ENCODE data around the gene GRK6. TPM values are rescaled to one million over a fixed set of nuclear protein-coding genes. Genes with fewer than 3 reads are reported as not detected.
A peak's percentile ranks its signal among the peaks of the same experiment; 100 is the strongest.

The GRK6 gene
- polyA plus RNA-seq, 1 experiment: 37.7 TPM

DNA sequence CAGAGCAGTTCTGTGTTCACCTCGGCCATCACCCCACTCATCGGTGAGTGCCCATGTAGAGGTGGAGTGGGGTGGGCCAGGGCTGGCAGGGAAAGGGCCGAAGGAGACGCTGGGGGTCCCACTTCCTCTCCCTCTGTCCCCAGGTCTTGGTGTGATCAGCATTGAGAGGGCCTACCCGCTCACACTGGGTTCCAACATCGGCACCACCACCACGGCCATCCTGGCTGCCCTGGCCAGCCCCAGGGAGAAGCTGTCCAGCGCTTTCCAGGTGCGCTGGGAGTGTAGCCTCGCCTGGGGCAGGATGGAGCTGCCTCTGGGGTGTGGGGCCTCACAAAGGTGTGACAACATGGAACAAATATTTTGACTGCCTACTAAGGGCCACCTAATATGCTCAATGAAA is 29.7 kb upstream of the GRK6 start:
- TF ChIP-seq, protein P1, sequence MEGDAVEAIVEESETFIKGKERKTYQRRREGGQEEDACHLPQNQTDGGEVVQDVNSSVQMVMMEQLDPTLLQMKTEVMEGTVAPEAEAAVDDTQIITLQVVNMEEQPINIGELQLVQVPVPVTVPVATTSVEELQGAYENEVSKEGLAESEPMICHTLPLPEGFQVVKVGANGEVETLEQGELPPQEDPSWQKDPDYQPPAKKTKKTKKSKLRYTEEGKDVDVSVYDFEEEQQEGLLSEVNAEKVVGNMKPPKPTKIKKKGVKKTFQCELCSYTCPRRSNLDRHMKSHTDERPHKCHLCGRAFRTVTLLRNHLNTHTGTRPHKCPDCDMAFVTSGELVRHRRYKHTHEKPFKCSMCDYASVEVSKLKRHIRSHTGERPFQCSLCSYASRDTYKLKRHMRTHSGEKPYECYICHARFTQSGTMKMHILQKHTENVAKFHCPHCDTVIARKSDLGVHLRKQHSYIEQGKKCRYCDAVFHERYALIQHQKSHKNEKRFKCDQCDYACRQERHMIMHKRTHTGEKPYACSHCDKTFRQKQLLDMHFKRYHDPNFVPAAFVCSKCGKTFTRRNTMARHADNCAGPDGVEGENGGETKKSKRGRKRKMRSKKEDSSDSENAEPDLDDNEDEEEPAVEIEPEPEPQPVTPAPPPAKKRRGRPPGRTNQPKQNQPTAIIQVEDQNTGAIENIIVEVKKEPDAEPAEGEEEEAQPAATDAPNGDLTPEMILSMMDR (IDR thresholded peaks at IDR 0.05; ENCODE audit: insufficient read depth, low read depth, low read length): no peak
- ChIA-PET CTCF (interaction anchor here (3.2 to 9.1 kb wide), 2 partner anchors 8 to 58 kb away, joined by 14 to 187 read pairs; partner anchors contain the start of genes F12 and PFN3), POLR2A (no interaction called here)
- no peak for DNase-seq (ENCODE audit: low read depth)
- Histone ChIP-seq H3K4me3 (ENCODE audit: low read depth, low read length) (no peak overlapping the region), H3K36me3 (ENCODE audit: control insufficient read depth, insufficient read depth, low read length) (no peaks in the 10 kb centered on the region), H3K27me3 (ENCODE audit: control insufficient read depth, insufficient read depth, low read length) (peaks cover 27% of the 10 kb centered on the region)

DNA sequence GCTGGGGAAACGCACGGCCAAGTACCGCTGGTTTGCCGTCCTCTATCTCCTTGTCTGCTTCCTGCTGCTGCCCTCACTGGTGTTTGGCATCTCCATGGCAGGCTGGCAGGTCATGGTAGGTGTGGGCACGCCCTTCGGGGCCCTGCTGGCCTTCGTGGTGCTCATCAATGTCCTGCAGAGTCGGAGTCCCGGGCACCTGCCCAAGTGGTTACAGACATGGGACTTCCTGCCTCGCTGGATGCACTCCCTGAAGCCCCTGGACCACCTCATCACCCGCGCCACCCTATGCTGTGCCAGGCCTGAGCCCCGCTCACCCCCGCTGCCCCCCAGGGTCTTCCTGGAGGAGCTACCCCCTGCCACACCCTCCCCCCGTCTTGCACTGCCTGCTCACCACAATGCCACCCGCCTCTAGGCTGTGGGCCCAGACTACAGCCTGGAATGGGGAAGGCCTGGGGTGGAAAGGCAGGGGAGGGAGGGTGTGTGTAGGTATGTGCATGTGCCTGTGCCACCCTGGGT is 28.5 kb upstream of the GRK6 start:
- TF ChIP-seq, protein P1 (IDR thresholded peaks at IDR 0.05; ENCODE audit: insufficient read depth, low read depth, low read length): no peak
- ChIA-PET POLR2A (no interaction called here), CTCF (interaction anchor here (0.6 to 3.2 kb wide), 5 partner anchors 8 to 499 kb away, joined by 3 to 14 read pairs (median 3); no protein-coding TSS in a partner anchor)
- H3K36me3 ChIP-seq (ENCODE audit: control insufficient read depth, insufficient read depth, low read length): no peaks in the 10 kb centered on the region
- no peak for DNase-seq (ENCODE audit: low read depth)
- H3K4me3 ChIP-seq (ENCODE audit: low read depth, low read length): no peak overlapping the region
- peaks cover 35% of the 10 kb centered on the region for H3K27me3 ChIP-seq (ENCODE audit: control insufficient read depth, insufficient read depth, low read length)

DNA sequence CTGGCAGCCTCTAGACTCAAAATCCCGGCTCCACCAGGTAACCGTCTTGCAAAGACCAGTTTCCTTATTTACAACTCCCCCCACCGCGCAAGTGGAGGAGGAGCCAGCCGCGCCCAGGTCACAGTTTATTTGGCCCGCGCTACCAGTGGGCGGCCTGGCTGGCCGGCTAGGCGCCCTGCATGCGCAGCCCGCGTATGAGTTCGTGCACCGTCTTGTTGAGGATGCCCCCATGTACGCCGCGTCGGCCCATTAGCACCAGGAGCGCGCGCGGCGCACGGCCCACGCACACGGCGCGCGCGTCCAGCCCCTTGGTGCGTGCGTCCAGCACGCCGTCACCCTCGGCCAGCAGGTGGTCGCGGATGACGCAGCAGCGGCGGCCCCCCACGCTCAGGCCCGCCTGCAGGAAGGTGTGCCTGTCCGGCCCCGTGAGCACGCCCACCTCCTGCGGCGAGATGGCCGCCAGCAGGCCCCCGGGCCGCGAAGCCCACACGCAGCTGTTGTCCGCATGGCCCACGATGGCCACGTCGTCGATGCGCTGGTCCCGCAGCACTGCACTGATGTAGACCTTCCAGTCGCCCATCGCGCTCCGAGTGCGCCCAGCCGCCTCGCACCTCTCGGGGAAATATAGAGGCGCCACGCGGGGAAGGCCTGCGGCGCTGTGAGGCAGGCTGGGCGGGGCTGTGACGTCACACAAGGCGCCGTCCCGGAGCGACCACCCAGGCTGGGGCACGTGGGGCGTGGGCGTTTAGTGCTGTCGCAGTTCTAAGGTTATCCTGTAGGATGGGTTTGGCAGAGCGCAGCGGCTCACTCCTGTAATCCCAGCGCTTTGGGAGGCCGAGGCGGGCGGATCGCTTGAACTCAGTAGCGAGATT is 26.2 kb upstream of the GRK6 start, which contains the start of gene PFN3:
Gene PFN3, minus strand, starts transcription at position 665 of the 872 bp plus-strand sequence. Its CDS starts 85 bp downstream, at position 580.
- TF ChIP-seq, protein P1 (IDR thresholded peaks at IDR 0.05; ENCODE audit: insufficient read depth, low read depth, low read length): no peak
- Histone ChIP-seq H3K36me3 (ENCODE audit: control insufficient read depth, insufficient read depth, low read length) (no peaks in the 10 kb centered on the region), H3K4me3 (ENCODE audit: low read depth, low read length) (no peak within 1 kb of the TSS), H3K27me3 (ENCODE audit: control insufficient read depth, insufficient read depth, low read length) (peaks cover 37% of the 10 kb centered on the region)
- no peak for DNase-seq (ENCODE audit: low read depth)
- POLR2A ChIA-PET: no interaction called here
- CTCF ChIA-PET: interaction anchor here (0.7 to 10.0 kb wide), 3 partner anchors 7 to 52 kb away, joined by 3 to 352 read pairs (median 187); partner anchors contain the start of gene PRR7

DNA sequence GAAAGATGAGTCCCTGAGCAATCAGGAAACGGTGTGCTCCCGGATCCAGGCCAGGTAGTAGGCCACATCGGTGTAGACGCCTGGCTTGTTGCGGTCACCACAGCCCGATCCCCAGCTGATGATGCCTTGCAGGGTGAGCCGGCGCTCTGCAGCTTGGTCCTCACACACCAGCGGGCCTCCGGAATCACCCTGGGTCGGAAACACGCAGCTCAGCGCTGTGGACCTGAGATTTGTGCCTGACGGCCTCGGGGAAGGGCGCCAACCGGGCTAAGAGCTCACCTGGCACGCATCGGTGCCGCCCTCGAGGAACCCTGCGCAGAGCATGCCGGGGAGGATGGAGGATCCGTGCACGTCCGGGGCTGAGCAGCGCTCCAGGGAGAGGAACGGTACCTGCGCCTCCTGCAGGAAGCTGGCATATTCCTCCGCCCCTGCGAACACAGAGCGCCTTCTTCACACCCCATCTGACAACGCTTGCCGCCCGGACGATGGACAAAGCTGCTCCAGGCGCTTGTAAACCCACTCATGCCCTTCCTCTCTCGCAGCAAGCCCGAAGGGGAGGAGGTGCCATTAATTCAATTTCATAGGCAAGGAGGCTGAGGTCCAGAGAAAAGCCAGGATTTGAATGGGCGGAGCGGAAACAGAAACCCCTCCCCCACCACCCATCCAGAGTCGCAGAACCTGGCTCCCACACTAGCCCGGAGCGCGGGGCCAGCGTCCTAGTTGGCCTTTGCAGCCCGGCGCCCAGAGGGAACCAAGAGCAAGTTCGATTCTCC is 24.0 kb upstream of the GRK6 start:
- ChIA-PET CTCF (interaction anchor here (0.5 to 10.0 kb wide), 21 partner anchors 10 to 289 kb away, joined by 3 to 352 read pairs (median 8); partner anchors contain the start of genes B4GALT7, GRK6, LMAN2 and PRR7), POLR2A (interaction anchor here (0.6 kb wide), 1 partner anchor 11 kb away, joined by 3 read pairs; no protein-coding TSS in a partner anchor)
- H3K27me3 ChIP-seq (ENCODE audit: control insufficient read depth, insufficient read depth, low read length): peaks cover 33% of the 10 kb centered on the region
- no peak for DNase-seq (ENCODE audit: low read depth)
- no peaks in the 10 kb centered on the region for H3K36me3 ChIP-seq (ENCODE audit: control insufficient read depth, insufficient read depth, low read length)
- no peak overlapping the region for H3K4me3 ChIP-seq (ENCODE audit: low read depth, low read length)
- TF ChIP-seq, protein P1 (IDR thresholded peaks at IDR 0.05; ENCODE audit: insufficient read depth, low read depth, low read length): peak; percentile 59

Measured in BJ (cell line).